B cell (primary cell): ENCODE data around the gene MAP3K1. TPM values are rescaled to one million over a fixed set of nuclear protein-coding genes. Genes with fewer than 3 reads are reported as not detected.

ENCODE experiments used
- ATAC-seq: fragments of 200-7000 bp; cut with Tn5 transposase; one replicate; pipeline ENCODE4 v1.10.0; 2021; ENCODE audit warnings: low read depth, mild to moderate bottlenecking, moderate number of reproducible peaks, moderate library complexity
- CTCF ChIA-PET: fragments of 350-600 bp; sonication (Branson Sonifier 250); formaldehyde crosslinking; loops from one replicate; lab custom pipeline; 2021; ENCODE audit warnings: antibody characterized with exemption, inconsistent platforms; lab: Charles Lee
- POLR2A ChIA-PET: fragments of 350-600 bp; sonication (Branson Sonifier 250); formaldehyde crosslinking; loops from one replicate; lab custom pipeline; 2021; ENCODE audit warnings: antibody characterized with exemption; lab: Charles Lee
- DNase-seq: peaks from one replicate; pipeline ENCODE4 v3.0.0; 2013
- H2AFZ ChIP-seq: 2 replicates; pipeline ENCODE4 v1.6.1; 2012; ENCODE audit warnings: mild to moderate bottlenecking, low read depth, low read length; ENCODE audit not compliant: insufficient read depth, poor library complexity, severe bottlenecking
- H3K27ac ChIP-seq, 2 donors: 1 replicate in 1 of 2; 2 replicates in 1 of 2; pipeline ENCODE4 v1.5.1; 2012 to 2013; ENCODE audit warnings: low read length in 2 of 2, mild to moderate bottlenecking in 2 of 2, moderate library complexity in 1 of 2
- H3K27me3 ChIP-seq, 4 experiments: fragments of 200-600 bp in 1 of 4; sonication (generic) in 1 of 4; replicated peaks in 1 of 4; 1 replicate in 2 of 4; 2 replicates in 2 of 4; pipeline versions ENCODE4 v1.6.1 to v1.7.0; 2013 to 2016; ENCODE audit warnings: low read length in 3 of 4, mild to moderate bottlenecking in 2 of 4, mixed read lengths in 1 of 4, moderate library complexity in 1 of 4; ENCODE audit not compliant: insufficient read depth in 4 of 4, control insufficient read depth in 3 of 4; ENCODE audit errors: control extremely low read depth in 1 of 4
- H3K36me3 ChIP-seq, 2 experiments: replicated peaks in 1 of 2; 1 replicate in 1 of 2; 2 replicates in 1 of 2; pipeline versions ENCODE4 v1.6.1 to v1.7.1; 2013; ENCODE audit warnings: low read length in 1 of 2; ENCODE audit not compliant: insufficient read depth in 2 of 2, control insufficient read depth in 1 of 2; ENCODE audit errors: control extremely low read depth in 1 of 2, extremely low read depth in 1 of 2
- H3K4me1 ChIP-seq, 2 donors: fragments of 200-600 bp in 1 of 2; sonication (generic) in 1 of 2; 1 replicate in 1 of 2; 2 replicates in 1 of 2; pipeline versions ENCODE4 v1.5.1 to v1.6.1; 2013 to 2017; ENCODE audit warnings: low read length in 2 of 2; ENCODE audit not compliant: control insufficient read depth in 2 of 2, insufficient read depth in 2 of 2
- H3K4me2 ChIP-seq: replicated peaks from 2 replicates; pipeline ENCODE3; 2012; ENCODE audit warnings: mild to moderate bottlenecking, low read depth, low read length; ENCODE audit not compliant: poor library complexity, severe bottlenecking
- H3K4me3 ChIP-seq, 5 experiments: fragments of 200-600 bp in 1 of 5; sonication (generic) in 1 of 5; 1 replicate in 3 of 5; 2 replicates in 2 of 5; pipeline versions ENCODE4 v1.5.1 to v1.7.0; 2011 to 2016; ENCODE audit warnings: low read length in 4 of 5, mild to moderate bottlenecking in 4 of 5, low read depth in 2 of 5, control low read depth in 1 of 5, moderate library complexity in 1 of 5; ENCODE audit not compliant: insufficient read depth in 1 of 5; ENCODE audit errors: control extremely low read depth in 1 of 5, extremely low read depth in 1 of 5
- H3K79me2 ChIP-seq: fragments of 200-600 bp; sonication (generic); one replicate; pipeline ENCODE4 v1.6.0; 2016; ENCODE audit warnings: low read length; ENCODE audit not compliant: control insufficient read depth, insufficient read depth
- H3K9ac ChIP-seq: fragments of 200-600 bp; sonication (generic); 2 replicates; pipeline ENCODE4 v1.6.1; 2017; ENCODE audit warnings: mild to moderate bottlenecking, low read length, moderate library complexity
- H3K9me3 ChIP-seq, 3 donors: one replicate each; pipeline versions ENCODE4 v1.6.1 to v1.7.1; 2013; ENCODE audit warnings: low read length in 2 of 3; ENCODE audit not compliant: control insufficient read depth in 2 of 3, insufficient read depth in 1 of 3; ENCODE audit errors: control extremely low read depth in 1 of 3
- H4K20me1 ChIP-seq: 2 replicates; pipeline ENCODE4 v1.6.0; 2012; ENCODE audit warnings: mild to moderate bottlenecking, low read length; ENCODE audit not compliant: insufficient read depth, control insufficient read depth, poor library complexity, severe bottlenecking
- H3K27ac Mint-ChIP-seq: one replicate; pipeline ENCODE4 v1.8.0; 2021; ENCODE audit warnings: mixed read lengths
- H3K27me3 Mint-ChIP-seq: one replicate; pipeline ENCODE4 v1.8.0; 2021; ENCODE audit warnings: mixed read lengths
- H3K4me1 Mint-ChIP-seq: one replicate; pipeline ENCODE4 v1.8.0; 2021; ENCODE audit warnings: mixed read lengths
- H3K4me3 Mint-ChIP-seq: one replicate; pipeline ENCODE4 v1.8.0; 2021; ENCODE audit warnings: mixed read lengths
- H3K9me3 Mint-ChIP-seq: one replicate; pipeline ENCODE4 v1.8.0; 2022; ENCODE audit warnings: mixed read lengths; ENCODE audit not compliant: insufficient read depth
- CTCF ChIP-seq: fragments of 200-600 bp; IDR thresholded peaks from one replicate; pipeline ENCODE4 v1.8.0; 2022; ENCODE audit warnings: antibody characterized with exemption, mild to moderate bottlenecking
- EZH2 ChIP-seq: IDR thresholded peaks from 2 replicates; pipeline ENCODE4 v1.6.1; 2012; ENCODE audit warnings: borderline replicate concordance, low read depth, mild to moderate bottlenecking, moderate library complexity, low read length; ENCODE audit not compliant: insufficient read depth, poor library complexity, severe bottlenecking
- WGBS: methylation state at CpG from one replicate; pipeline ENCODE4 v1.1.5; 2013; ENCODE audit warnings: missing lambda C conversion rate; ENCODE audit not compliant: insufficient coverage; 5-methylcytosine and 5-hydroxymethylcytosine counted together
- intact Hi-C: fragments of 100-400 bp; cut with micrococcal nuclease; formaldehyde crosslinking; loops from one replicate; pipeline ENCODE4 v1.10.0; 2022
- polyA plus RNA-seq: library from polyadenylated mRNA; depleted of rRNA; stranded (reverse); fragments of >200 nt; gene quantifications from 2 replicates; pipeline ENCODE4 v1.2.3, GENCODE V29; 2012
- total RNA-seq, 2 donors: library from RNA; stranded (reverse); fragments of 120-200 nt in 1 of 2; gene quantifications; 1 replicate in 1 of 2; 2 replicates in 1 of 2; pipeline versions ENCODE4 v1.2.3 to v1.2.4, GENCODE V29; 2013 to 2022

Gene MAP3K1
- total and polyA plus RNA-seq, 2 donors (not counting 1 experiment from before 2014, with no cell fraction given), result 51.7 to 160 TPM

DNA sequence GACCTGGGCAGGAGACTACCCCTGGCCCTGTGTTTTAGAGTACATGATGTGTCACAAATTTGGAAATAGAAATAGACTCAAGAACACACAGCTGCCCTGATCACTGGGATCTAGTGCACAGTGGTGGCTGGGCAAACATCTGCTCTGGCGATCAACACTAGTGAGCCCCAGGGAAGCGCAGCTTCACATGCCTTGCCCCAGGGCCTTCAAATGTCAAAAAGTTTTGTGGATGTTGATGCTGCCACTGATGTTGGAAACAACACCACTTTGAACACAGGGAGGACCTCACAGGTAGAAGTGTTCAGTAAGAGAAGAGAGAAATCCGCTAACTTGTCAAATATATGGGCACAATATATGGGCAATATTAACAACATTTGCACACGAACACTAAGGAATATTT, 7.1 kb upstream of the MAP3K1 start:
- no peaks in the 10 kb centered on the region for H3K9me3 ChIP-seq
- H3K4me3 Mint-ChIP-seq, result no peak overlapping the region
- 93% methylated on average over 2 of the region's 4 CpGs for WGBS
- H2AFZ ChIP-seq, result no peak overlapping the region
- H3K27ac ChIP-seq, result no peak overlapping the region
- no peak for DNase-seq
- H3K4me1 Mint-ChIP-seq, result peaks cover 28% of the 10 kb centered on the region
- H3K4me3 ChIP-seq, result no peak overlapping the region
- H3K9me3 Mint-ChIP-seq, result no peaks in the 10 kb centered on the region
- no peak overlapping the region for H3K27ac Mint-ChIP-seq
- H4K20me1 ChIP-seq, result no peaks in the 10 kb centered on the region
- H3K27me3 ChIP-seq, result no peaks in the 10 kb centered on the region
- H3K27me3 Mint-ChIP-seq, result no peaks in the 10 kb centered on the region
- CTCF ChIA-PET, result no interaction called here
- H3K79me2 ChIP-seq, result no peaks in the 10 kb centered on the region
- intact Hi-C loops, result no loop called here
- POLR2A ChIA-PET, result no interaction called here
- H3K9ac ChIP-seq, result no peak overlapping the region
- ATAC-seq, result no peak
- H3K36me3 ChIP-seq, result no peaks in the 10 kb centered on the region
- no peak overlapping the region for H3K4me2 ChIP-seq
- H3K4me1 ChIP-seq, result peaks cover 9 to 11% of the 10 kb centered on the region in 2 donors
- TF ChIP-seq EZH2, result no peak
- TF ChIP-seq CTCF, result no peak

DNA sequence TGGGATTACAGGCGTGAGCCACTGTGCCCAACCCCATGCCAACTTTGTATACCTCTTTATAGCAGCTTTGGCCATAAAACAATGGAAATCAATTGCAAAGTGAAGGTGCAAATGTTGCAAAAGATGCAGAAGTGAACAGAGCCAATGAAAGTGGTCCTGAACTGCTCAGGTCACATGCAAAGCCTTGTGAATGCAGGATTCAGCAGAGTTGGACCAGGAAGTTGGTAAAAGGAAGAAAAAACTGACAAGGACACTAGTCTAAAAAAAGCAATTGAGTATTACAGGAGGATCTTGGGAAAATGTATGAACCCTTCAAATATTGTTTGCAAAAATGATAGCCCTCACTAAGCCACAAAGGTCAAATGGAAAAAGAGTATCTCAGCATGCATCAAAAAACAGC, 4.5 kb upstream of the MAP3K1 start:
- Histone ChIP-seq H3K9ac (no peak overlapping the region), H3K79me2 (peaks cover 3% of the 10 kb centered on the region), H3K4me3 (no peak overlapping the region), H3K4me2 (no peak overlapping the region), H4K20me1 (no peaks in the 10 kb centered on the region), H3K27me3 (no peaks in the 10 kb centered on the region), H3K9me3 (no peaks in the 10 kb centered on the region), H3K4me1 (peaks cover 22 to 23% of the 10 kb centered on the region in 2 donors), H3K27ac (no peak overlapping the region), H2AFZ (no peak overlapping the region), H3K36me3 (no peaks in the 10 kb centered on the region)
- Mint-ChIP-seq H3K9me3 (no peaks in the 10 kb centered on the region), H3K4me3 (no peak overlapping the region), H3K4me1 (peaks cover 33% of the 10 kb centered on the region), H3K27me3 (no peaks in the 10 kb centered on the region), H3K27ac (no peak overlapping the region)
- no peak for TF ChIP-seq EZH2
- TF ChIP-seq CTCF, result no peak
- no peak for DNase-seq
- POLR2A ChIA-PET, result no interaction called here
- intact Hi-C loops, result no loop called here
- WGBS, result no CpG with 5 or more reads among the region's 1 CpG
- no peak for ATAC-seq
- CTCF ChIA-PET, result interaction anchor here (1.2 kb wide), 1 partner anchor 28 kb away, joined by 3 read pairs; no protein-coding TSS in a partner anchor
